GM21360 (cell line): ENCODE results near the gene MRPS31.

Source experiments
- ATAC-seq: cut with Tn5 transposase; IDR thresholded peaks from one replicate; pipeline ENCODE4 v1.9.1; 2021; ENCODE audit warnings: mild to moderate bottlenecking, moderate library complexity; ENCODE audit not compliant: unreplicated experiment

Gene MRPS31

DNA sequence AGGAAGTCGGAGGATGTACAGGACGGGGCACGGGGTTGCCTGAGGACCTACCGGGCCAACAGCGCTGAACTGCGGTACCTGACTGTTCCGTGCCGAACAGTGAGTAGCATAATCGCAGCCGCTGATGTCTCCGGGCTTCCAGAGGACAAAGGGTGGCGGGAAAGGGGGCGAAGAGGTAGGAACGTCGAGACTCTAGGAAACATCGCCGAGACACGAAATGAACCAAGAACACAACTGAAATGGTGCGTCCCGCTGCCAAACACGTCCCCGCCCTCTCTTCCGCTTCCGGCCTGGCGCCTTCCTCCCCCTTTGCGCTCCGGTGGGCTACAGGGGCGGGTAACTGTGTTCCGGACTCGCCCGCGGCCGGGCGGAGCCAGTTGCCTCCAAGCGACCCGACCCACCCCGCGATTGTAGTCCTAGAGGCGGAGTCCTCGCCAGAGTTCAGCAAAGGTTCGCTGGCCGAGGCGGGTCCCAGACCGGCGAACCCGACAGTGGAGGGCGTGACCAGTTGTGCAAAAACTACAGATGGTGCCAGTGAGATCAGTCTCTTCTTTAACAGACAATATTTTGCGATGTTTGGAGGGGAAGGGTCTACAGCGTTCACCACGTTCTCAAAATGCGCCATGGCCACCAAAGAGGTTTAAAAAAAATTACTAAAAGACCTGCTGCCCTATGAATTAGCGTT is at the start of gene MRPS31:
Gene MRPS31 (minus strand): TSS at position 257 of the 685 bp plus-strand sequence. CDS start 54 bp downstream, at position 203.
- peak; percentile 89 for ATAC-seq

DNA sequence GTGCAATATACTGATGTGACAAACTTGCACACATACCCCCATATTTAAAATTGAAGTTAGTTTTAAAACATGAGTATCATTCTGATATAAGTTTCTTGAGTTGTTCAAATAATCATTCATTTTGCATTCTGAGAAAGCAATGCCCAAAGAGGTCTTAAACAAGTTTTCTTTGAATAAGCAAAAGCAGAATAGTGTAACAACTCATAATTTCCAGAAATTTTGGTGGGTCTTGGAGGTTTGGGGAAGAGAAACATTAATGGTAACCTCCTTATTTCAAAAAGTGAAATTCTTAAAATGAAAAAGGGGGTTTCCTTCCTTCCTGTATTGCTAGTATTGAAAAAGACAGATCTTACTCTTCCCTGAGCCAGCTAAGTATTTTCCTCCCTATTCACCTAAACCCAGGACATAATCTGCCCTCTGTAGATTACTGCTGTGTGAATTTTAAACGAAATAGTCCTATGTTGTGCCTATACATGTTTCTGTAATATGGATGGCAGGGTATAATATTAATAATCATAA is 48.9 kb upstream of the MRPS31 start:
- no peak for ATAC-seq

DNA sequence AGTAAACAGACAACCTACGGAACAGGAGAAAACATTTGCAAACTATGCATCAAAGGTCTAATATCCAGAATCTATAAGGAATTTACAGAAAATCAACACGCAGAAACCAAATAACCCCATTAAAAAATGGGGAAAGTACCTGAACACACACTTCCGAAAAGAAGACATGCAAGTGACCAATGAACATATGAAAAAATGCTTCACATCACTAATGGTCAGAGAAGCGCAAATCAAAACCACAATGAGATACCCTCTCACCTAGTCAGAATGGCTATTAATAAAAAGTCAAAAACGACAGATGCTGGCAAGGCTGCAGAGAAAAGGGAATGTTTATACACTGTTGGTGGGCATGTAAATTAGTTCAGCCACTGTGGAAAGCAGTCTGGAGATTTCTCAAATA is 47.9 kb upstream of the MRPS31 start:
- ATAC-seq = no peak

DNA sequence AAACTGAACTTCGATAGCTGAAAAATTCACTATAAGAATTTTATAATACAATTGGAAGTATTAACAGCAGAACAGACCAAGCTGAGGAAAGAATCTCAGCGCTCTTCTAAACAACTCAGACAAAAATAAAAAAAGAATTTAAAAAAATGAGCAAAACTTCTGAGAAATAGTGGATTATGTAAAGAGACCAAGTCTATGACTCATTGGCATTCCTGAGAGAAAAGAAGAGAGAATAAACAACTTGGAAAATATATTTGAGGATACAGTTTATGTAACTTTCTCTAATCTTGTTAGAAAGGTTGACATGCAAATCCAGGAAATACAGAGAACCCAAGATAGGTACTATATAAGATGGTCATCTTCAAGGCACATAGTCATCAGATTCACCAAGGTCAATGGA is 43.8 kb upstream of the MRPS31 start:
- ATAC-seq = no peak

DNA sequence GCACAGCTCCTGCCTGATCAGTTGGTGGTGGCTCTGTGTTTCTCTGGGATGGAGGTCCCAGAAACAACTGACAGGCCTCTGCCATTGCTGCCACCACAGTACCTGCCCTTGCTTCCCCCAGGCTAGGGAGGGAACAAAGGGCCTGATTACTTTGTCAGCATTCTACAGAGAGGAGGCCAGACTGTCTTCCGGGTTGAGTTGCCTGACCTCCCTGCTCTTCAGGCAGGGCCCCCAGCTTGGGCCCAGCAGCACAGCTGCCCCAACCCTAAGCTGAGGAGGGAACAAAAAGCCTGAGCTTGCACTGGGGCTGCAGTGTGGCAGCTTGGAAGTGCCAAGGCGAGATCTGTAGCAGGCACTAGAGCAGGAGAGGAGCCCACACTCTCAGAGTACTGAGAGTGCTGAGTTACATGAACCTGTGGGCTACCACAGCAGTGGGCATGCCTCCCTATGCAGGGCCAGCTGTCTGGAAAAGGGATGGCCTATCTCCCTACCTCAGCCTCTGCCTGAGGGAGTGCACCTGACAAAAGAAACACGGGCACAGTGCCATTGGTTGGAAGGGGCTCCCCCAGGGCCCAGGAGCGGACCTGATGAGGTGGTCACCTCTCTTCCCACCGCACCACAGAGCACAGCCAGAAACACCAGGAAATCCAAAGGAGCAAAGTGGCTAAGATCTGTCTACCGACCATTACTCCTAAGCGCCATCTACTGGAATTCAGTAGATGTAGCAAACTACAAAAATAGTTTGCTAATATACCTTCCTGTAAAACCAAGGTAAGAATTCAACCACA is 42.9 kb upstream of the MRPS31 start:
- no peak for ATAC-seq

DNA sequence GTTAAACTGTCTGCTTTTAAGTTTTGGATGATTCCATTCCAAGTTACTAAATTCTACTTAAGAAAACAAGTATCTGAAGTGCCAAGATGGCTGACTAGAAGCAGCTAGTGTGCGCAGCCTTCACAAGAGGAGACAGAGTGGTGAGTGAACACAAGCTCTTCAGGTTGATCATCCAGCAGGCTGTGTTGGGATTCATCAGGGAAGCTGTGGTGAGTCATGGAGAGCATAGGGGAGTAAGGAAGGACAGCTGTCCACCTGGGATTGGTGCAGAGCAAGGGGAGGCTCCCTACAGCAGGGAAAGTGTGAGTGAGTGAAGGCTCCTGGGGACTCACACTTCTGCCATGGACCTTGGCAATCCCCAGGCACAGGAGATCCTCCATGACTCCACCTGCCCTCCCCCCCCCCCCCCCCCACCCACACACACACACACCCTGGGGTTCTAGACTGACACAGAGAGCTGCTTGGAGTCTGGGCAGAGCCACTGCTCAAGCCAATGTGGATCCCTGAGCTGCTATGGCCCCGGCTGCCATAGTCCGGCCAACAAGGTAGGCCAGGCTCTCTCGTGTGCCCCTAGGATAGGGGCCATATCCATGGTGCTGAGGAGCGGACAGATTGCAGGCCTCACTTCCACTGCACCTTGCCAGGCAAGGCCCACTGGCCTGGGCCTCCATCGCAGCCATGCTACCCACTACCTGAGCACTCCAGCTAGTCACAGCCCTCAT is 41.9 kb upstream of the MRPS31 start:
- no peak for ATAC-seq

DNA sequence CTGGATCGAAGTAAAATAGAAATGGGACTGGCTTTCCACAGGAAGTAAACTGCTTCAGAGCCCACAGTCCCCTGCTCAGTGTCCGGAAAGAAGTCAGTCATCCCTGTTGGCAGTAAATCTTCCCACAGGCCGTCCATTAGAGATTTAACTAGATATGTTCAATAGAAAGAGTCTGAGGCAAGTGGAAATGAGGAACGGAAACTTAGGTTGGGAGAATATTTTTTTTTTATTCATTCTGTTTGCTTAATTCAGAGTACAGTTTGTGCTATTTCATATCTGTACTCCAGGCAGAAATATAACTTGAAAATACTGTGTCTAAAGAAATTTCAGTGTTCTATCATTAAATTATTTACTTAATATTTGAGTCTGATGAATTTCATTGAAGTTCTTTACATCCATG is 41.1 kb upstream of the MRPS31 start:
- ATAC-seq = no peak

DNA sequence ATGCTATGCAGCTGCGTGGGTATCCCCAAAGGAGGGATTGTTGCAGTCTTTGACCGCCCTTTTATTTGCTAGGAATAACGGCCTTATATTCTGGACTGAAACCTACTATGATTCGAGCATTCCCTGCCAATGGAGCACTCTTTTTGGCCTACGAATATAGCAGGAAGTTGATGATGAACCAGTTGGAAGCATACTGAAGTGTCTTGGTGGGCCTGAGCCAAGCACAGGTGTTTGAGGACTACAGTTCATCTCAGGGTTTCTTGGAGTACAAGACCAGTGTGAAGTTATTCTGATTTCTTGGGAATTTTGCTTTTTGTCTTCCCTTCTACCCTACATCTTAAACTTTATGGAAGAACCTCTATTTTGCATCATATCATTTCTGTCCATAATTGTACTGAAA is 38.5 kb upstream of the MRPS31 start:
- no peak for ATAC-seq

DNA sequence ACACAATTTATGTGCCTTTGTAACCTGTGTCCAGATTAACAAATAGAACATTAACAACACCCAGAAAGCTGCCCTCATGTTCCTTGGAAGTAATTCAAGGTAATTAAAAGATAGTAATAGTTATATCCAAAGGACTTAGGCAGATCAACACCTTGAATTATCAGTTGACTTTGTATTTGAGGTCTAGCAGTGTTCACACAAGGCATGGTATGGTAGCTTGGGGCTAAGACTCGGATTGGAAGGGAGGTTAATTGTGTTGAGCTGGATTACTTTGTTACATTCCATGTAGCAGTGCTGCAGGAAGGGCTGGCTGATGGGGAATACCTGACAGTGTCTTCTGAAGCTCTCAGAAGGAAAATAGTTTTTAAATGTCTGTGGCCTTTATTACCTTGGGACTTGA is 35.3 kb upstream of the MRPS31 start:
- no peak for ATAC-seq

DNA sequence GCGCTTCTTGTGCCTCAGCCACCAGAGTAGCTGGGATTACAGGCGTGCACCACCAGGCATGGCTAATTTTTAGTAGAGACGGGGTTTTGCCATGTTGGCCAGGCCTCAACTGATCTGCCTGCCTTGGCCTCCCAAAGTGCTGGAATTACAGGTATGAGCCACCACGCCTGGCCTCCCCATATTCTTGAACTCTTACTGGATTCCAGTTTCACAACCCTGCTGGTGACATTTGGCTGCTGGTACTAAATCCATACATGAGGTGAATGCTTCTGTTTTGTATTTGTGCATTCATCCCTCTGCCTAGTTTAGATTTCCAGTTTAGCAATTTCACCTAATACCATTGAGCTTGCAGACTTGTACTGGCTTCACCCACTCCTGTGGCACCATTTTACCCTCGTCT is 32.3 kb upstream of the MRPS31 start:
- ATAC-seq = no peak

DNA sequence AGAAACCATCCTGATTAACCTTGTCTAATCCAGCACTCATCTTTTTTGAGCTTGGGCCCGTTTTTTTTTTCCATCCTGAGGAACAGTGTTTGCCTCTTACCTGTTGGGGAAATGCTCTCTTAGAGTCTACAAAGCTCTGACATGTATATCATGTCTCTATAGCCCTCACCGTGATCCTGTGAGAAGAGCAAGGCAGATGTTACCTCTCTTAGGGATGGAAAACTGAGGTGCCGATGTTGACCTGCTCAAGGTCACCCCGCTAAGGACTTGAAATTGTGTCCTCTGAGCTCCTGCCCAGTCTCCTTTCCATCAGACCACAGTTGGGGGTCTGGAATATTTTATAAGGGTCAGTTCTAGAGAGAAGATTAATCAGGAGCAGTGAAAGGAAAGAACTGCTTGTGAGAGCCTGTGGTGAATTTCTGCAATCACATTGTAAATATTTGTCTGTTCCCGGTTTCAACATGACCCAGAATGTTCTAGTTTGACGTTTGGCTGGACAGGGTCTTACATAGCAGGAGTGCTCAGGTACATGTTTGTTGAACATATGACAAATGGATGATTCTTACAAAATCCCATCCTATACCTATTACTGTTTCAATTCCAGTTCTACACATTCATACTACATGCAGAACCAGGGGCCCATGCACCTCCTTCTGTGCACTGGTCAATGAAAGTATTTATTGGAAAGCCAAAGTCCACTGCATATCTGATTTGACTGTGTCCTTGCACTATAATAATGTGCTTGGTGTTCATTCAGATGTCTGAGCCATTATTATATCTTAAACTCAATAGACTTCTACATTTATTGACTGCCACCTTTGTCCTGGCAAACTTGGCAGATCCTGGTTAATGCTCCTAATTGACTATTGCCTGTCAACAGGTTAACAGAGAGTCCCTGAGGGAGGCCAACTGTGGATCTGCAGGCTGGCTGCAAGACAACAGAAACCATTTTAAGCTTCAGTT is 30.5 kb upstream of the MRPS31 start:
- no peak for ATAC-seq

DNA sequence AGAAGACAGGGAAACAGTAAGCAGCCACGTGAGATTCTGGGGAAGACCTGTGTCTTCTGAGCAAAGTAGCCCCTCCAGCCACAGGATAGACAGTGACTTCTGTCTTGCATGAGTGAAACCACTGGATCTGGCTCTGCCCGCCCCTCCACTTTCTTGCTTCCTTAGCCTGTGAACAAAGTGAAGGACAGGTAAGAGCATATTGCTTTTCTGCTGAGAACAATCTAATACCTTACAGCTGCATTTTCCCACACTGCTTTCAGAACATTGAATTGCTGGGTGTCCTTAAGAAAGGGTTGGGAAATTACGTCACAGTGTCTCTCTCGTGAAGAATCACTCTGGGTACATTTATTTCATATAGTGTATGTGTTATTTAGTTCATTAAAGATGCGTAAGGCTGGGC is 29.6 kb upstream of the MRPS31 start:
- ATAC-seq = no peak

DNA sequence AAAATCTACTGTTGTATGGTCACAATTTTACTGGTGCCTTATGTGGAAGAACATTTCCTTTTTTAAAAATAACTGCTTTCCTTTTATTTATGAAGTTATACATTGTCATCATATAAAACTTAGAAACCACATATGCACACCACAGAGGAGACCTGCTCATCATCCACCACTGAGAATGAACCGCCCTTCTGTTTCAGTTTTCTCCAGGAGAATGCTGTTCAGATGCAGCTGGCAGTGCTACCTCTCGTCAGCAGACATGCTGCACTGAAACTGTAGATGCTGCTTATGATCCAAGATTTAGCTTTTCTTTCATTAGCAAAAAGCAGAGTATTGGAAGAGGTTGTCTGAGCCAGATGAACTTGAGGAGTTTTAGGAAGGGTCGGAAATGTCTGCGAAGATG is 28.5 kb upstream of the MRPS31 start:
- ATAC-seq = no peak

DNA sequence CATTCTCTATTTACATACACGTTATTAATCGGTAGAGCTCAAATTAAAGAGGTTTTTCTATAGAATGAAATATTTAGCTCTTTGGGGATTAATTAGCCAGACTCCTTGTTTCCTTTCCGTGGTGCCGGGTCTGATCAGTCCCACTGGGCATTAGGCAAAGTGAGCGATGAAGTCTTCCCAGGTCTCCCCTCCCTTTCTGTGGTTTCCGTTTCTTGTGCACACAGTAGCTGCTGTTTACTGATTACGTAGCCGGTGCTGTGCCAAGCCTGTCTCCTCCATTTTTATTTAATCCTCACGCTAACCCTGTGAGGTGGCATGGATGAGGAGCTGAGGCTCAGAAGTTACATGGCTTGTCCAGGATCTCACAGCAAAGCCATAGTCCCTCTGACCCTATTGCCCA is 27.4 kb upstream of the MRPS31 start:
- no peak for ATAC-seq

DNA sequence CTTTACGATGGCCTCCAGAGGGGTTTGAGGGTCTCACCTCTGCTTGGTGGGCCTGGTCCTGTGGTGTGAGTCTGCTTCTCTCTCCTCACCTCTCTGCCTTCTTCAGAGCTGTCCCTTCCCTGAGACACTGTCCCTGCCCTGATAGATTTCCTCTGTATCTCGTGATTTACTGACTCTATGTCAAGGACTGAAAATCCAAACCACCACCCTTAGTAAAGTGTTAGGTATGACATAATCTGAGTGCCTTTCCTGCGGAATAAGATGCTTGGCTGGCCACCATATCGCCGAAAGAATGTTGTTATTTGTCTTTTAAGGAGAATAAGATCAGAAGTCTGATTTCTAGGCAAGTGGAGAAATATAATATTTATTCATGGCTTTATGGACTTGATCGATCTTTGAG is 25.7 kb upstream of the MRPS31 start:
- ATAC-seq = no peak

DNA sequence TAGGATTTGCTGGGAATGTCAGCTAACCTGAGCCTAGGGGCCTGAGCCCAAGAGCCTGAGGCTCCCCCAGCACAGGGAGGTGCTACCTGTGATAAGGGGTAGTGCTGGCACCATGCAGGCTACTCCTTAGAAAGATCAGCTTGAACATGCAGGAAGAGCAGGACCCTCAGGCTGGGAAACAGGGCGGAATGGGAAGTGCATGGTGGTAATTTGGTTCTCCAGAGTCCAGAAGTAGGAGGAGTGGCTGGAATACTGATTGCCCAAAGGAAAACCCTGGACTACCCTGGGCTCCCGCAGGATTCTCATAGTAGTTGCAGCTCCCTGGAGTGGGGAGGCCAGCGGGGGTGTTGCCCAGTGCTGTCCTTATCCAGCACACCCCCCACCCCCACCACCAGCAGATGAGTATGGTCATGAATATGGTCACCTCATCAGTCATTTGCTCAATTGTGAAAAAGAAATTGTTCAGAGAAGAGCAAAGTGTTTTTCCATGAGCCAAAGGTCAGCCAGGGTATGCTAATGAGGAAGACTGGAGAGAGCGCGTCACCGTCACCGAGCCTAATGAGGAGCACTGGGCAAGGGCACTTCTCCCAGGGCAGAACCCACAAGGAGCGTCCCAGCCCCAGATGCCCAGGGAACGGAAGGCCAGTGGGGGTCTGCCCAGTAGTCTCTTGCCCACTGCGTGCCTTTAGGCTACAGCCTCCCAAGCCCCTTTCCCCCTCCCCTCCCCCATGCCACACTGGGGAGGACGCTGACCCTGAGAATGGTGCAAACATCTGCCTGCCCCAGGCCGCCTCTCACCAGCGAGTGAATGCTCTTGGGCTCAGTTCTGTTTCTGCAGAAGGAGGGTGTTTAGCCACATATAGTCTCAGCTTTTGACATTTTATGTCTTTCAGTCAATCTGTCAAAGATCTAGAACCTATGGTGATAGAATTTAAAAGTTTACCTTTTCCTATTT is 23.7 kb upstream of the MRPS31 start:
- no peak for ATAC-seq

DNA sequence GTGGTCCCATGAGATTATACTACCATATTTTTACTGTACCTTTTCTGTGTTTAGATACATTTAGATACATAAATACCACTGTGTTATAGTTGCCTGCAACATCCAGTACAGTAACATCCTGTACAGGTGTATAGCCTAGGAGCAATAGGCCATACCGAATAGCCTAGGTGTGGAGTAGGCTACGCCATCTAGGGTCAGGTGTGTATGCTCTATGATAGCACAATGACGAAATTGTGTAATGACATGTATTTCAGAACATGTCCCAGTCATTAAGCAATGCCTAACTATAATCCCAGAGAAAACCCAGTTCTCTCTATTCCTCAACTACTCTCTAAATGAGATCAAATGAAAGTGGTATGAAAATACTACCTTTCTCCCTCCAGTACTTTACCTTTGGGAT is 22.3 kb upstream of the MRPS31 start:
- no peak for ATAC-seq

DNA sequence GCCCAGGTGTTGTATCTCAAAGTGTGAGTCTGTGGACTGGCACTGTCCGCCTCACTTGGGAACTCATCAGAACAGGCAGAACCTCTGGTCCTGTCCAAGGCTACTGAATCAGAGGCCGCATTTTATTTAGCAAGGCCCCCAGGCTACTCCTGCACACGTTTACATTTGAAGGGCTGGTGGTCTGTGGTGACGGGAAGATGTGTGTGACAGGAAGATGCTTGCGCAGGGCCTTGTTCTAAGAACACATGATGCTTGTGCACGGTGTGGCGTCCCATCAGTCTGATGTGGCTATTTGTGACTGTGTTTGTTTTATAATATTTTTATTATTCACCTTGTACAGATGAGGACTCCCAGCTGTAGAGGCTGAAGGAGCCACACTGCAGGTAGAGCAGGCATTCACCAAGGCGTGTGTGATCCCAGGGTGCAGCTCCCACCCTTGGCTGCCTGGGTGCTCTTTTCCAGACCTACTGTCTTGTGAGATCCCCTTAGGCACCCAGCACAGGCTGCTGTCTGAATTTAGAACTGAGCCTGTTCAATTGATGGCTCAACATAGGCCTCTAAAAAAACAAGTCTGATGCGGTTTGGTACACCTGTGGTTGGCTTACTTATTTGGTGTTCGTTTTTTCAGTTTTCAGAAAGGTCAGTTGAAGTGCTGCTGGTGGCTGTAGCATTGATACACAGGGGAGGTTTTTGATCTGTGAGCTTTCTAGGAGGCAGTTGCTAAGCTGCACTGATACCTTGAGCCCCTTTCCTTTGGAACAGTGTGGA is 21.5 kb upstream of the MRPS31 start:
- ATAC-seq = no peak

DNA sequence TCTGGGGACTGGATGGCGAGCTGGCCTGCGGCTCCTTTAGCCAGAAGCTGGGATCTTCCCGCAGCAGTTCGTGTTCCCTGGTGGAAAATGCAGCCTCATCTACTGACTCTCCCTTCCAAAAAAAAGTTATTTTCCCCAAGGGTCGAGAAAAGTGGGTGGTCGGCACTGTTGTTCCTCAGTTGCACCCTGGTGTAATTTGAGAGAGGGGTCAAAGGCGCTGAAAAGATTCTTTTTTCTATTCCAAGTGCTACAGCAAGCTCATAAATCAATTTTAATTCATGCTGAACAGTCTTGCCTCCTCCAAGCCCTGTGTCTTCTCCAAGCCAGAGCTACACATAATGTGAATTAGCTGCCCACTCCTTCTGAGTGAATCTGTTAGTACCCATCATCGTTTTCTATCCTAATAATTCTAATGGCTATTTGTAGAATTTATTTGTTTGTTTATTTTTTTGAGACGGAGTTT is 19.2 kb upstream of the MRPS31 start:
- ATAC-seq = no peak
